Stimulated activated CD4-positive, alpha-beta T cell treated with anti-CD3 and anti-CD28 coated beads, Interleukin-1b, Interleukin-23, amount 100 ng/mL, for 4 hours (primary cell): ENCODE data around the gene CDK15.

ENCODE experiments used
- DNase-seq, 2 donors: peaks; one replicate each; pipeline ENCODE4 v3.0.0-alpha.2; 2020; ENCODE audit warnings: low read depth in 2 of 2

Gene CDK15

GRCh38 chr2:201866643-201867473 lies 60.5 kb downstream of the CDK15 start:
- no peak for DNase-seq

- DNase-seq: no peak
Measured at GRCh38 chr2:201871471-201871870, 65.1 kb downstream of the CDK15 start.

- no peak for DNase-seq
Measured at GRCh38 chr2:201872591-201872990, 66.3 kb downstream of the CDK15 start.

- DNase-seq: no peak
Measured at GRCh38 chr2:201879996-201880395, 73.7 kb downstream of the CDK15 start.

- no peak for DNase-seq
Measured at GRCh38 chr2:201880579-201880978, 74.2 kb downstream of the CDK15 start.

- DNase-seq: no peak
Measured at GRCh38 chr2:201880993-201881611, 74.8 kb downstream of the CDK15 start.

- no peak for DNase-seq
Measured at GRCh38 chr2:201881741-201882140, 75.4 kb downstream of the CDK15 start.

GRCh38 chr2:201882353-201883090 lies 76.2 kb downstream of the CDK15 start:
- no peak for DNase-seq

GRCh38 chr2:201883606-201884369 lies 77.5 kb downstream of the CDK15 start:
- DNase-seq: no peak

GRCh38 chr2:201886504-201886903 lies 80.2 kb downstream of the CDK15 start:
- DNase-seq: no peak

- DNase-seq: no peak
Measured at GRCh38 chr2:201887773-201888425, 81.6 kb downstream of the CDK15 start.

- DNase-seq: no peak
Measured at GRCh38 chr2:201888426-201888800, 82.1 kb downstream of the CDK15 start.

GRCh38 chr2:201890453-201890852 lies 84.1 kb downstream of the CDK15 start:
- DNase-seq: no peak

- DNase-seq: no peak
Measured at GRCh38 chr2:201891676-201892075, 85.3 kb downstream of the CDK15 start.

GRCh38 chr2:201892516-201892915 lies 86.2 kb downstream of the CDK15 start:
- no peak for DNase-seq

GRCh38 chr2:201900362-201900761 lies 94.0 kb downstream of the CDK15 start:
- DNase-seq: no peak

- DNase-seq: no peak
Measured at GRCh38 chr2:201901786-201902185, 95.4 kb downstream of the CDK15 start.

GRCh38 chr2:201904538-201905420 lies 98.4 kb downstream of the CDK15 start:
- DNase-seq: no peak

GRCh38 chr2:201906777-201907562 lies 100.6 kb downstream of the CDK15 start:
- DNase-seq: no peak

- no peak for DNase-seq
Measured at GRCh38 chr2:201907563-201907881, 101.2 kb downstream of the CDK15 start.
